Skeletal muscle tissue (tissue), 4 donors: ENCODE results near the gene PSMB7. TPM values are rescaled to one million over a fixed set of nuclear protein-coding genes. Genes with fewer than 3 reads are reported as not detected.

Experiments used
- H3K27ac ChIP-seq: one replicate; pipeline ENCODE4 v1.7.0; 2013; ENCODE audit warnings: mild to moderate bottlenecking, low read depth, low read length, inconsistent platforms
- H3K27me3 ChIP-seq, 3 donors: one replicate each; pipeline ENCODE4 v1.7.0; 2013; ENCODE audit warnings: low read length in 3 of 3; ENCODE audit not compliant: control insufficient read depth in 3 of 3, insufficient read depth in 3 of 3
- H3K36me3 ChIP-seq, 3 donors: one replicate each; pipeline ENCODE4 v1.7.0; 2013; ENCODE audit warnings: low read length in 3 of 3; ENCODE audit not compliant: control insufficient read depth in 3 of 3, insufficient read depth in 3 of 3
- H3K4me1 ChIP-seq, 3 donors: one replicate each; pipeline ENCODE4 v1.7.0; 2013; ENCODE audit warnings: low read length in 3 of 3, mild to moderate bottlenecking in 3 of 3; ENCODE audit not compliant: control insufficient read depth in 3 of 3, insufficient read depth in 3 of 3
- H3K4me3 ChIP-seq, 3 donors: one replicate each; pipeline ENCODE4 v1.7.0; 2013; ENCODE audit warnings: low read length in 3 of 3
- H3K9ac ChIP-seq, 3 donors: one replicate each; pipeline ENCODE4 v1.7.0; 2013; ENCODE audit warnings: low read length in 3 of 3, mild to moderate bottlenecking in 3 of 3, moderate library complexity in 2 of 3, low read depth in 1 of 3
- H3K9me3 ChIP-seq, 3 donors: one replicate each; pipeline ENCODE4 v1.7.0; 2013; ENCODE audit warnings: low read length in 3 of 3; ENCODE audit not compliant: control insufficient read depth in 3 of 3
- total RNA-seq: library from RNA; depleted of rRNA; stranded (reverse); fragments of >200 nt; gene quantifications from one replicate; pipeline ENCODE4 v1.2.3, GENCODE V29; 2014
- donor health status: Osteomylitis.

PSMB7 gene
- total RNA-seq, 1 donor from 2014 or later: 215 TPM

GRCh38 chr9:124453586-124454191 is 38.4 kb upstream of the PSMB7 start:
- Histone ChIP-seq H3K9me3 (no peaks in the 10 kb centered on the region), H3K9ac (no peak overlapping the region), H3K4me3 (no peak overlapping the region), H3K27ac (no peak overlapping the region), H3K4me1 (peaks cover 0 to 5% (median 3%) of the 10 kb centered on the region in 3 donors), H3K36me3 (no peaks in the 10 kb centered on the region), H3K27me3 (peaks cover 37 to 54% (median 44%) of the 10 kb centered on the region in 3 donors)

DNA sequence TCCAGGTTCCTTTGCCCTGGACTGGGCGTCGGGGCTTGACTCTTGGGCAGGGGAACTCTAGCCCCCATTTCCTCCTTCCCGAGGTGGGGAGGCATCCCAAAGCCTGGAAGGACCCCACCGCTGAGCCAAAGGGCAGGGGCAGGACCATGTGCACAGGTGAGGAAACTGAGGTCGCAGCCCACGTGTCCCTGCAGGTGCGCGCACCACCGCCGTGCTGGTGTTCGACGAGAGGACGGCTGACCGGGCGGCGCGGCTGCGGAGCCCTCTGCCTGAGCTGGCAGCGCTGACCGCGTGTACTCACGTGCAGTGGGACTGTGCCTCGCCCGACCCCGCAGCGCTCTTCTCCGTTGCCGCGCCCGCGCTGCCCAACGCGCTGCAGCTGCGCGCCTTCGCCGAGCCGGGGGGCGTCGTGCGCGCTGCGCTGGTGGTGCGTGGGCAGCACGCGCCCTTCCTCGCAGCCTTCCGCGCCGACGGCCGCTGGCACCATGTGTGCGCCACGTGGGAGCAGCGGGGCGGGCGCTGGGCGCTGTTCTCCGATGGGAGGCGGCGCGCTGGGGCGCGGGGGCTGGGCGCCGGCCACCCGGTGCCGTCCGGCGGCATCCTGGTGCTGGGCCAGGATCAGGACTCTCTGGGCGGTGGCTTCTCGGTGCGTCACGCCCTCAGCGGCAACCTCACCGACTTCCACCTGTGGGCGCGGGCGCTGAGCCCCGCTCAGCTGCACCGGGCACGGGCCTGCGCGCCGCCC is 37.8 kb upstream of the PSMB7 start:
- Histone ChIP-seq H3K27ac (no peak overlapping the region), H3K36me3 (no peaks in the 10 kb centered on the region), H3K9me3 (no peaks in the 10 kb centered on the region), H3K4me3 (no peak overlapping the region), H3K4me1 (peaks cover 0 to 5% (median 3%) of the 10 kb centered on the region in 3 donors), H3K27me3 (peaks cover 41 to 56% (median 44%) of the 10 kb centered on the region in 3 donors), H3K9ac (no peak overlapping the region)

GRCh38 chr9:124452326-124452725 is 37.1 kb upstream of the PSMB7 start:
- peaks cover 41 to 56% (median 44%) of the 10 kb centered on the region in 3 donors for H3K27me3 ChIP-seq
- H3K9me3 ChIP-seq: no peaks in the 10 kb centered on the region
- no peaks in the 10 kb centered on the region for H3K36me3 ChIP-seq
- H3K9ac ChIP-seq: no peak overlapping the region
- no peak overlapping the region for H3K4me3 ChIP-seq
- no peak overlapping the region for H3K27ac ChIP-seq
- H3K4me1 ChIP-seq: peaks cover 0 to 5% (median 3%) of the 10 kb centered on the region in 3 donors

GRCh38 chr9:124450931-124451661 is 35.9 kb upstream of the PSMB7 start:
- H3K4me3 ChIP-seq: no peak overlapping the region
- H3K27me3 ChIP-seq: peaks cover 40 to 60% (median 47%) of the 10 kb centered on the region in 3 donors
- no peaks in the 10 kb centered on the region for H3K36me3 ChIP-seq
- no peak overlapping the region for H3K9ac ChIP-seq
- H3K4me1 ChIP-seq: peaks cover 0 to 5% (median 3%) of the 10 kb centered on the region in 3 donors
- no peak overlapping the region for H3K27ac ChIP-seq
- H3K9me3 ChIP-seq: no peaks in the 10 kb centered on the region

DNA sequence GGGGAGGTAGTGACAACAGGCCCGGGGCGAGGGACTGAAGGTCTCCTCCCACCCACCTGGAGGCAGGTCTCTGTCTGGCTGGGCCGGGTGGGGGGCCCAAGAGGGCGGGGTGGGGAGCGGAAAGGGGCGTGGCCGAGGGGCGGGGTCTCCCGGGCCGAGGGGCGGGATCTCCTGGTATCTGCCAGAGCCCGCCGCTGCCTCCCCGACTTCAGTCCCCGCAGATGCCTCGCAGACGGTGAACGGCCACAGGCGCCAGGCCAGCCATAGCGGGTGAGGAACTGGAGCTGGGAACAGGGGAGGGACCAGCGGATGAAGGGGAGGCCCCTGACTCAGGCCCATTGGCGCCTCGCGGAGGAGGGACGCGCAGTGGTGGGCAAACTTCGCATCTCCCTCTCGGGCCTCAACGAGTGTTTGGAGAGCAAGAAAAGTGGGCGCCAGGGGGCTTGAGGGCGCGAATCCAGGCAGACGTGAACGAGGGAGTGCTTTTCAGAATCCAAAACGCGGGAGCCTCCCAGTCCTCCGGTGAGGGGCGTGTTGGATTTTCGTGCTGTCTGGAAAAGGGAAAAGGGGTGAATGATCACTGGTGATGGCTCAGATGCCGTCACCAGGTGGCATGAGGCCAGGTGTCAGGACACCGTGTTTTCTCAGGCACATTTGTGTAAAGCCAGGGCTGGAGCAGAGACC is 35.1 kb upstream of the PSMB7 start, which contains the start of gene ADGRD2:
ADGRD2 (plus strand) TSS at position 211 of the 684 bp plus-strand sequence. CDS start 1,216 bp downstream, outside the sequence.
- Histone ChIP-seq H3K9me3 (no peaks in the 10 kb centered on the region), H3K36me3 (no peaks in the 10 kb centered on the region), H3K4me1 (peaks cover 0 to 5% (median 3%) of the 10 kb centered on the region in 3 donors), H3K9ac (no peak within 1 kb of the TSS), H3K4me3 (no peak within 1 kb of the TSS), H3K27me3 (peaks cover 36 to 56% (median 47%) of the 10 kb centered on the region in 3 donors), H3K27ac (no peak within 1 kb of the TSS)

- Histone ChIP-seq H3K4me3 (no peak overlapping the region), H3K36me3 (no peaks in the 10 kb centered on the region), H3K9ac (no peak overlapping the region), H3K27ac (no peak overlapping the region), H3K9me3 (no peaks in the 10 kb centered on the region), H3K27me3 (peaks cover 36 to 56% (median 47%) of the 10 kb centered on the region in 3 donors), H3K4me1 (peaks cover 0 to 5% (median 3%) of the 10 kb centered on the region in 3 donors)
Observed at GRCh38 chr9:124449381-124450151, 34.3 kb upstream of the PSMB7 start.

GRCh38 chr9:124448019-124448418 is 32.8 kb upstream of the PSMB7 start:
- H3K27me3 ChIP-seq: peaks cover 33 to 44% (median 35%) of the 10 kb centered on the region in 3 donors
- H3K9ac ChIP-seq: no peak overlapping the region
- H3K9me3 ChIP-seq: no peaks in the 10 kb centered on the region
- no peak overlapping the region for H3K27ac ChIP-seq
- peaks cover 0 to 5% (median 3%) of the 10 kb centered on the region in 3 donors for H3K4me1 ChIP-seq
- no peak overlapping the region for H3K4me3 ChIP-seq
- H3K36me3 ChIP-seq: no peaks in the 10 kb centered on the region

DNA sequence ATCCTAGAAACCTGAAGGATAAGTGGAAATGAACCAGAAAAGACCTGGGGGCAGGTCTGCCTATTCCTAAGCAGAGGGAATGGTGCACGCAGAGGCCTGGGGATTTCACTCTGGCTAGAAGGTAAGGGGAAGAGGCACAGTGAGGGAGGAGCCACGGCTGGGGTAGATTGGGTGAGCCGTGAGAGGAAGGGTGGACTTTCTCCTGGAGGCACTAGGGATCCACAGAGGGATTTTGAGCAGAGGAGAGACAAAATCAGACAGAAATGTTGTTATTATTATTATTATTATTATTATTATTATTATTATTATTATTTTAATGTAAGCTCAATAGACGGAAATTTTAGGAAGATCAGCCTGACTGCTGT is 32.0 kb upstream of the PSMB7 start:
- H3K4me3 ChIP-seq: no peak overlapping the region
- no peak overlapping the region for H3K9ac ChIP-seq
- no peaks in the 10 kb centered on the region for H3K36me3 ChIP-seq
- H3K4me1 ChIP-seq: peaks cover 0 to 5% (median 3%) of the 10 kb centered on the region in 3 donors
- peaks cover 26 to 37% (median 28%) of the 10 kb centered on the region in 3 donors for H3K27me3 ChIP-seq
- H3K9me3 ChIP-seq: no peaks in the 10 kb centered on the region
- no peak overlapping the region for H3K27ac ChIP-seq

- no peaks in the 10 kb centered on the region for H3K4me1 ChIP-seq
- H3K27ac ChIP-seq: no peak overlapping the region
- no peak overlapping the region for H3K9ac ChIP-seq
- peaks cover 4 to 20% (median 12%) of the 10 kb centered on the region in 3 donors for H3K27me3 ChIP-seq
- no peaks in the 10 kb centered on the region for H3K36me3 ChIP-seq
- peaks cover 0 to 3% (median 0%) of the 10 kb centered on the region in 3 donors for H3K9me3 ChIP-seq
- no peak overlapping the region for H3K4me3 ChIP-seq
Observed at GRCh38 chr9:124444166-124444565, 28.9 kb upstream of the PSMB7 start.
